Measurements from ENCODE around the gene TRIM33.

TRIM33 gene

GRCh38 chr1:114457675-114458236 lies 53.2 kb downstream of the TRIM33 start:
- H3K27me3 ChIP-seq (replicated peaks; ENCODE audit: control insufficient read depth, insufficient read depth, low read length): no peaks in the 10 kb centered on the region
- no peak for TF ChIP-seq CTCF (IDR thresholded peaks at IDR 0.05; ENCODE audit: insufficient read depth, low read length, poor library complexity, severe bottlenecking)
- no peak for DNase-seq (ENCODE audit: extremely low read depth, insufficient read length)
- peaks cover 3% of the 10 kb centered on the region; the same call in 1 of the 2 replicates for H3K36me3 ChIP-seq (ENCODE audit: control insufficient read depth, insufficient read depth, low read length)
- H3K4me3 ChIP-seq (replicated peaks; ENCODE audit: low read depth, low read length): no peak overlapping the region

- H3K36me3 ChIP-seq (ENCODE audit: control insufficient read depth, insufficient read depth, low read length): peaks cover 4% of the 10 kb centered on the region; the same call in 1 of the 2 replicates
These were observed 54.4 kb downstream of the TRIM33 start for GRCh38 chr1:114456586-114456985.

GRCh38 chr1:114455102-114455785 lies 55.8 kb downstream of the TRIM33 start:
- TF ChIP-seq CTCF (IDR thresholded peaks at IDR 0.05; ENCODE audit: insufficient read depth, low read length, poor library complexity, severe bottlenecking): no peak
- Histone ChIP-seq H3K4me3 (replicated peaks; ENCODE audit: low read depth, low read length) (no peak overlapping the region), H3K27me3 (replicated peaks; ENCODE audit: control insufficient read depth, insufficient read depth, low read length) (no peaks in the 10 kb centered on the region), H3K36me3 (ENCODE audit: control insufficient read depth, insufficient read depth, low read length) (peaks cover 4% of the 10 kb centered on the region; the same call in 1 of the 2 replicates)
- no peak for DNase-seq (ENCODE audit: extremely low read depth, insufficient read length)

More at GRCh38 chr1:114456586-114456985, 54.4 kb downstream of the TRIM33 start:
- no peak for TF ChIP-seq CTCF (IDR thresholded peaks at IDR 0.05; ENCODE audit: insufficient read depth, low read length, poor library complexity, severe bottlenecking)
- DNase-seq (ENCODE audit: extremely low read depth, insufficient read length): no peak
- no peak overlapping the region for H3K4me3 ChIP-seq (replicated peaks; ENCODE audit: low read depth, low read length)
- no peaks in the 10 kb centered on the region for H3K27me3 ChIP-seq (replicated peaks; ENCODE audit: control insufficient read depth, insufficient read depth, low read length)

GRCh38 chr1:114454539-114454938 lies 56.5 kb downstream of the TRIM33 start:
- no peak for TF ChIP-seq CTCF (IDR thresholded peaks at IDR 0.05; ENCODE audit: insufficient read depth, low read length, poor library complexity, severe bottlenecking)
- Histone ChIP-seq H3K27me3 (replicated peaks; ENCODE audit: control insufficient read depth, insufficient read depth, low read length) (no peaks in the 10 kb centered on the region), H3K4me3 (replicated peaks; ENCODE audit: low read depth, low read length) (no peak overlapping the region), H3K36me3 (ENCODE audit: control insufficient read depth, insufficient read depth, low read length) (peaks cover 4% of the 10 kb centered on the region; the same call in 1 of the 2 replicates)
- no peak for DNase-seq (ENCODE audit: extremely low read depth, insufficient read length)

GRCh38 chr1:114453361-114453784 lies 57.6 kb downstream of the TRIM33 start:
- no peak overlapping the region for H3K4me3 ChIP-seq (replicated peaks; ENCODE audit: low read depth, low read length)
- H3K27me3 ChIP-seq (replicated peaks; ENCODE audit: control insufficient read depth, insufficient read depth, low read length): no peaks in the 10 kb centered on the region
- DNase-seq (ENCODE audit: extremely low read depth, insufficient read length): no peak
- H3K36me3 ChIP-seq (ENCODE audit: control insufficient read depth, insufficient read depth, low read length): peaks cover 6% of the 10 kb centered on the region; the same call in 1 of the 2 replicates
- no peak for TF ChIP-seq CTCF (IDR thresholded peaks at IDR 0.05; ENCODE audit: insufficient read depth, low read length, poor library complexity, severe bottlenecking)
